Mesothelial cell of epicardium (in vitro differentiated cells): ENCODE measurements around the gene CYS1. TPM values are rescaled to one million over a fixed set of nuclear protein-coding genes. Genes with fewer than 3 reads are reported as not detected.
"Not testable (repeated sequence)": the region's sequence is repeated elsewhere in the genome, so short reads cannot be mapped to it uniquely, and the experiment has no call there.

ENCODE experiments used
- DNase-seq, 2 experiments: peaks; one replicate each; pipeline ENCODE4 v3.0.0; 2021; ENCODE audit warnings: low spot score in 2 of 2; ENCODE audit not compliant: unreplicated experiment in 2 of 2
- H3K27ac Mint-ChIP-seq: 2 replicates; pipeline ENCODE4 v1.8.0; 2021; ENCODE audit warnings: mixed read lengths
- H3K27me3 Mint-ChIP-seq: 2 replicates; pipeline ENCODE4 v1.8.0; 2021; ENCODE audit warnings: low read depth, mixed read lengths
- H3K36me3 Mint-ChIP-seq: 2 replicates; pipeline ENCODE4 v1.8.0; 2021; ENCODE audit warnings: mixed read lengths
- H3K4me1 Mint-ChIP-seq: 2 replicates; pipeline ENCODE4 v1.8.0; 2021; ENCODE audit warnings: mixed read lengths
- H3K4me3 Mint-ChIP-seq: 2 replicates; pipeline ENCODE4 v1.8.0; 2021; ENCODE audit warnings: mild to moderate bottlenecking, moderate library complexity, mixed read lengths
- H3K9me3 Mint-ChIP-seq: 2 replicates; pipeline ENCODE4 v1.8.0; 2021; ENCODE audit warnings: mixed read lengths
- total RNA-seq: library from RNA; stranded (reverse); gene quantifications from 3 replicates; pipeline ENCODE4 v1.2.1, GENCODE V29; 2021
- TF ChIP-seq, protein P1 (sequence below): fragments of 200-600 bp; sonication (generic); IDR thresholded peaks from one replicate; pipeline ENCODE4 v1.5.0; 2021; ENCODE audit warnings: antibody characterized with exemption; ENCODE audit not compliant: unreplicated experiment

Gene CYS1
- total RNA-seq, 1 donor from 2014 or later: 1.3 TPM

GRCh38 chr2:10097352-10098148, 17.3 kb upstream of the CYS1 start:
- DNase-seq: peak; percentile 39 to 70
- peaks cover 2% of the 10 kb centered on the region for H3K27me3 Mint-ChIP-seq
- no peak overlapping the region for H3K4me3 Mint-ChIP-seq
- TF ChIP-seq, protein P1, sequence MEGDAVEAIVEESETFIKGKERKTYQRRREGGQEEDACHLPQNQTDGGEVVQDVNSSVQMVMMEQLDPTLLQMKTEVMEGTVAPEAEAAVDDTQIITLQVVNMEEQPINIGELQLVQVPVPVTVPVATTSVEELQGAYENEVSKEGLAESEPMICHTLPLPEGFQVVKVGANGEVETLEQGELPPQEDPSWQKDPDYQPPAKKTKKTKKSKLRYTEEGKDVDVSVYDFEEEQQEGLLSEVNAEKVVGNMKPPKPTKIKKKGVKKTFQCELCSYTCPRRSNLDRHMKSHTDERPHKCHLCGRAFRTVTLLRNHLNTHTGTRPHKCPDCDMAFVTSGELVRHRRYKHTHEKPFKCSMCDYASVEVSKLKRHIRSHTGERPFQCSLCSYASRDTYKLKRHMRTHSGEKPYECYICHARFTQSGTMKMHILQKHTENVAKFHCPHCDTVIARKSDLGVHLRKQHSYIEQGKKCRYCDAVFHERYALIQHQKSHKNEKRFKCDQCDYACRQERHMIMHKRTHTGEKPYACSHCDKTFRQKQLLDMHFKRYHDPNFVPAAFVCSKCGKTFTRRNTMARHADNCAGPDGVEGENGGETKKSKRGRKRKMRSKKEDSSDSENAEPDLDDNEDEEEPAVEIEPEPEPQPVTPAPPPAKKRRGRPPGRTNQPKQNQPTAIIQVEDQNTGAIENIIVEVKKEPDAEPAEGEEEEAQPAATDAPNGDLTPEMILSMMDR: peak; percentile 81
- no peak overlapping the region for H3K27ac Mint-ChIP-seq
- no peaks in the 10 kb centered on the region for H3K36me3 Mint-ChIP-seq
- no peaks in the 10 kb centered on the region for H3K9me3 Mint-ChIP-seq
- H3K4me1 Mint-ChIP-seq: peaks cover 3% of the 10 kb centered on the region

- Mint-ChIP-seq H3K36me3 (no peaks in the 10 kb centered on the region), H3K4me1 (peaks cover 3% of the 10 kb centered on the region), H3K9me3 (no peaks in the 10 kb centered on the region), H3K27ac (no peak overlapping the region), H3K27me3 (peaks cover 5% of the 10 kb centered on the region), H3K4me3 (no peak overlapping the region)
- no peak for DNase-seq
- TF ChIP-seq, protein P1: no peak
Measured at GRCh38 chr2:10096641-10097040, 16.4 kb upstream of the CYS1 start.

- Mint-ChIP-seq H3K4me3 (no peak overlapping the region), H3K27me3 (peaks cover 5% of the 10 kb centered on the region), H3K36me3 (no peaks in the 10 kb centered on the region), H3K27ac (no peak overlapping the region), H3K9me3 (no peaks in the 10 kb centered on the region), H3K4me1 (peaks cover 3% of the 10 kb centered on the region)
- TF ChIP-seq, protein P1: no peak
- no peak for DNase-seq
Measured at GRCh38 chr2:10095175-10095574, 15.0 kb upstream of the CYS1 start.

GRCh38 chr2:10094271-10094814, 14.1 kb upstream of the CYS1 start:
- H3K27ac Mint-ChIP-seq: no peak overlapping the region
- no peaks in the 10 kb centered on the region for H3K36me3 Mint-ChIP-seq
- no peak overlapping the region for H3K4me3 Mint-ChIP-seq
- H3K9me3 Mint-ChIP-seq: no peaks in the 10 kb centered on the region
- TF ChIP-seq, protein P1: no peak
- DNase-seq: no peak
- peaks cover 13% of the 10 kb centered on the region for H3K27me3 Mint-ChIP-seq
- peaks cover 3% of the 10 kb centered on the region for H3K4me1 Mint-ChIP-seq

- not testable (repeated sequence) for H3K36me3 Mint-ChIP-seq, H3K27ac Mint-ChIP-seq, H3K4me1 Mint-ChIP-seq, H3K9me3 Mint-ChIP-seq, H3K4me3 Mint-ChIP-seq, DNase-seq
- H3K27me3 Mint-ChIP-seq: peaks cover 20% of the 10 kb centered on the region
Measured at GRCh38 chr2:10091889-10092244, 11.7 kb upstream of the CYS1 start.

DNA sequence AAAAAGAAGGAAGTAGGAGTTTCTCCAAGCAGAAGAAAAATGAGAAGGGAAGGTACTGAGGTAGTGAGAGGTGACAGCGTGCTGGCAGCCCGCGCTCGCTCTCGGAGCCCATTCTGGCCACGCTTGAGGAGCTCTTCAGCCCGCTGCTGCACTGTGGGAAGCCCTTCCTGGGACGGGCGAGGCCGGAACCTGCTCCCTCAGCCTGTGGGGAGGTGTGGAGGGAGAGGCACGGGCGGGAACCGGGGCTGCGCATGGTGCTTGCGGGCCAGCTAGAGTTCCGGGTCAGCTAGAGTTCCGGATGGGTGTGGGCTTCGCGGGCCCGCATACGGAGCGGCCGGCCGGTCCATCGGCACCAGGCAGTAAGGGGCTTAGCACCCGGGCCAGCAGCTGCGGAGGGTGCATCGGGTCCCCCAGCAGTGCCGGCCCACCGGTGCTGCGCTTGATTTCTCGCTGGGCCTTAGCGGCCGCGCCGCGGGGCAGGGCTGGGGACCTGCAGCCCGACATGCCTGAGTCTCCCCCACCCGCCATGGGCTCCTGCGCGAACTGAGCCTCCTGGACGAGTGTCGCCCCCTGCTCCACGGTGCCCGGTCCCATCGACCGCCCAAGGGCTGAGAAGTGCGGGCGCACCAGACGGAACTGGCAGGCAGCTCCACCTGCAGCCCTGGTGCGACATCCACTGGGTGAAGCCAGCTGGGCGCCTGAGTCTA, 11.1 kb upstream of the CYS1 start:
- Mint-ChIP-seq H3K36me3 (no peaks in the 10 kb centered on the region), H3K9me3 (no peaks in the 10 kb centered on the region), H3K4me1 (no peaks in the 10 kb centered on the region), H3K27me3 (peaks cover 20% of the 10 kb centered on the region), H3K27ac (no peak overlapping the region), H3K4me3 (no peak overlapping the region)
- TF ChIP-seq, protein P1: no peak
- no peak for DNase-seq
